OCI-LY7 (cell line): ENCODE measurements around the gene ENKD1. TPM values are rescaled to one million over a fixed set of nuclear protein-coding genes. Genes with fewer than 3 reads are reported as not detected.

ENCODE experiments used
- BruUV-seq: library from RNA; stranded (reverse); fragments of 400-500 nt; replicated peaks from 2 replicates; lab custom pipeline; 2021; lab: Mats Ljungman, UMichigan
- CTCF ChIA-PET: fragments of 300-600 bp; sonication (Branson Sonifier 250); formaldehyde crosslinking; loops from one replicate; lab custom pipeline; 2022; ENCODE audit warnings: antibody characterized with exemption; ENCODE audit not compliant: unreplicated experiment; lab: Charles Lee
- POLR2A ChIA-PET: fragments of 300-600 bp; sonication (Branson Sonifier 250); formaldehyde crosslinking; loops from one replicate; lab custom pipeline; 2022; ENCODE audit warnings: antibody characterized with exemption; lab: Charles Lee
- DNase-seq: peaks from one replicate; pipeline ENCODE4 v3.0.0-alpha.2; 2015; ENCODE audit warnings: low spot score
- H2AFZ ChIP-seq: fragments of 200-600 bp; sonication (generic), shearing (Covaris generic); 2 replicates; pipeline ENCODE4 v1.6.1; 2014; ENCODE audit warnings: mild to moderate bottlenecking, antibody characterized with exemption, low read length, moderate library complexity
- H3K27ac ChIP-seq: fragments of 200-600 bp; sonication (generic); 2 replicates; pipeline ENCODE4 v1.5.1; 2014; ENCODE audit warnings: mixed run types, low read depth, mild to moderate bottlenecking, moderate library complexity, low read length, inconsistent platforms; ENCODE audit not compliant: poor library complexity, severe bottlenecking
- H3K36me3 ChIP-seq: fragments of 200-600 bp; sonication (generic); 2 replicates; pipeline ENCODE4 v1.6.1; 2014; ENCODE audit warnings: mild to moderate bottlenecking, antibody characterized with exemption, low read length, moderate library complexity, mixed read lengths; ENCODE audit not compliant: insufficient read depth
- H3K4me1 ChIP-seq: fragments of 200-600 bp; sonication (generic); 2 replicates; pipeline ENCODE4 v1.5.1; 2014; ENCODE audit warnings: mild to moderate bottlenecking, low read length; ENCODE audit not compliant: insufficient read depth, poor library complexity, severe bottlenecking
- H3K4me2 ChIP-seq: fragments of 200-600 bp; sonication (generic); 2 replicates; pipeline ENCODE4 v1.6.1; 2014; ENCODE audit warnings: mild to moderate bottlenecking, low read length
- H3K4me3 ChIP-seq: fragments of 200-600 bp; sonication (generic); 2 replicates; pipeline ENCODE4 v1.5.1; 2014; ENCODE audit warnings: mild to moderate bottlenecking, low read depth, low read length; ENCODE audit not compliant: poor library complexity, severe bottlenecking
- H3K79me2 ChIP-seq: fragments of 200-600 bp; sonication (generic); 2 replicates; pipeline ENCODE4 v1.6.1; 2016; ENCODE audit warnings: low read depth, mild to moderate bottlenecking, low read length, moderate library complexity, mixed read lengths; ENCODE audit not compliant: insufficient read depth
- H3K9me2 ChIP-seq: fragments of 200-600 bp; sonication (generic); 2 replicates; pipeline ENCODE4 v1.6.1; 2016; ENCODE audit warnings: mild to moderate bottlenecking, low read length, mixed read lengths; ENCODE audit not compliant: insufficient read depth
- H3K9me3 ChIP-seq: fragments of 200-600 bp; sonication (generic); 2 replicates; pipeline ENCODE4 v1.6.1; 2014; ENCODE audit warnings: mild to moderate bottlenecking, mixed run types, low read length, mixed read lengths
- H4K20me1 ChIP-seq: fragments of 200-600 bp; sonication (generic); 2 replicates; pipeline ENCODE4 v1.6.1; 2014; ENCODE audit warnings: mild to moderate bottlenecking, antibody characterized with exemption, low read length, moderate library complexity, mixed read lengths; ENCODE audit not compliant: insufficient read depth
- CTCF ChIP-seq: fragments of 200-600 bp; sonication (generic); conservative IDR thresholded peaks from 2 replicates; pipeline ENCODE4 v1.5.1; 2014; ENCODE audit warnings: mild to moderate bottlenecking, antibody characterized with exemption, low read length, moderate library complexity, mixed read lengths
- EZH2phosphoT487 ChIP-seq: fragments of 200-600 bp; sonication (generic); IDR thresholded peaks from 2 replicates; pipeline ENCODE4 v1.6.1; 2018; ENCODE audit warnings: low read depth, borderline replicate concordance, mild to moderate bottlenecking, mixed run types, antibody characterized with exemption, low read length, moderate library complexity, mixed read lengths
- intact Hi-C: fragments of 100-400 bp; cut with micrococcal nuclease; formaldehyde crosslinking; loops from one replicate; pipeline ENCODE4 v1.10.0; 2022; ENCODE audit not compliant: unreplicated experiment
- total RNA-seq, 2 experiments: library from RNA; depleted of rRNA in 1 of 2; stranded (reverse); fragments of >200 nt in 1 of 2; shearing (Covaris generic) in 1 of 2; gene quantifications; 2 replicates each; pipeline ENCODE4 v1.2.3, GENCODE V29; 2014 to 2022

The ENKD1 gene
- total RNA-seq, 2 experiments from 2014 or later, result 8.1 to 15.7 TPM

GRCh38 chr16:67664871-67665270, 1.7 kb downstream of the ENKD1 start:
- no peak overlapping the region for H3K4me2 ChIP-seq
- H2AFZ ChIP-seq, result no peak overlapping the region
- CTCF ChIA-PET, result no interaction called here
- H3K9me3 ChIP-seq, result no peaks in the 10 kb centered on the region
- no peaks in the 10 kb centered on the region for H3K79me2 ChIP-seq
- POLR2A ChIA-PET, result no interaction called here
- no peak overlapping the region for H3K27ac ChIP-seq
- peaks cover 45% of the 10 kb centered on the region for H3K4me1 ChIP-seq
- H4K20me1 ChIP-seq, result no peaks in the 10 kb centered on the region
- no peaks in the 10 kb centered on the region for H3K9me2 ChIP-seq
- no peak for TF ChIP-seq EZH2phosphoT487
- TF ChIP-seq CTCF, result no peak
- H3K36me3 ChIP-seq, result peaks cover 1% of the 10 kb centered on the region; the same call in 1 of the 2 replicates
- H3K4me3 ChIP-seq, result no peak overlapping the region
- BruUV-seq, result no TSS peak
- no peak for DNase-seq
- intact Hi-C loops, result no loop called here

GRCh38 chr16:67664258-67664657, 2.3 kb downstream of the ENKD1 start:
- no peak overlapping the region for H3K4me3 ChIP-seq
- no peaks in the 10 kb centered on the region for H3K9me3 ChIP-seq
- intact Hi-C loops, result no loop called here
- CTCF ChIA-PET, result no interaction called here
- H3K4me1 ChIP-seq, result peaks cover 42% of the 10 kb centered on the region
- H3K9me2 ChIP-seq, result no peaks in the 10 kb centered on the region
- POLR2A ChIA-PET, result no interaction called here
- H3K36me3 ChIP-seq, result peaks cover 6% of the 10 kb centered on the region; the same call in 1 of the 2 replicates
- TF ChIP-seq CTCF, result no peak
- no peak for DNase-seq
- H3K4me2 ChIP-seq, result no peak overlapping the region
- H3K79me2 ChIP-seq, result peaks cover 5% of the 10 kb centered on the region; the same call in 1 of the 2 replicates
- 0 out of 2 replicates have a peak, but pooled peaks cover 2% of the 10 kb centered on the region for H4K20me1 ChIP-seq
- BruUV-seq, result no TSS peak
- no peak overlapping the region for H3K27ac ChIP-seq
- no peak overlapping the region for H2AFZ ChIP-seq

GRCh38 chr16:67663877-67664222, 2.7 kb downstream of the ENKD1 start:
- H3K79me2 ChIP-seq, result peaks cover 9% of the 10 kb centered on the region; the same call in 1 of the 2 replicates
- no peak overlapping the region for H3K27ac ChIP-seq
- H3K4me3 ChIP-seq, result no peak overlapping the region
- ChIA-PET POLR2A (interaction anchor here (0.6 to 1.2 kb wide), 2 partner anchors 19 to 147 kb away, joined by 3 to 5 read pairs; partner anchors contain the start of gene CARMIL2), CTCF (no interaction called here)
- intact Hi-C loops, result no loop called here
- H3K4me2 ChIP-seq, result no peak overlapping the region
- no peaks in the 10 kb centered on the region for H3K9me2 ChIP-seq
- H3K4me1 ChIP-seq, result peaks cover 41% of the 10 kb centered on the region
- H3K36me3 ChIP-seq, result peaks cover 10% of the 10 kb centered on the region; the same call in 1 of the 2 replicates
- no peaks in the 10 kb centered on the region for H3K9me3 ChIP-seq
- H2AFZ ChIP-seq, result no peak overlapping the region
- 0 out of 2 replicates have a peak, but pooled peaks cover 6% of the 10 kb centered on the region for H4K20me1 ChIP-seq
- BruUV-seq, result no TSS peak
- TF ChIP-seq EZH2phosphoT487, result no peak
- TF ChIP-seq CTCF, result no peak
- no peak for DNase-seq
